SK-N-SH treated with all-trans-retinoic acid at 6 μM for 48 hours (cell line): Measurements from ENCODE around the gene ASCL5.

ENCODE experiments used
- SNAI2 ChIP-seq: fragments of 250-450 bp; sonication (Bioruptor Pico); IDR thresholded peaks from 2 replicates; pipeline ENCODE4 v1.5.0; 2020; ENCODE audit warnings: mild to moderate bottlenecking, moderate library complexity
- ZNF8 ChIP-seq: fragments of 450-650 bp; formaldehyde crosslinking; IDR thresholded peaks from 2 replicates; pipeline ENCODE4 v1.5.0; 2020; ENCODE audit warnings: mild to moderate bottlenecking, moderate library complexity

DNA sequence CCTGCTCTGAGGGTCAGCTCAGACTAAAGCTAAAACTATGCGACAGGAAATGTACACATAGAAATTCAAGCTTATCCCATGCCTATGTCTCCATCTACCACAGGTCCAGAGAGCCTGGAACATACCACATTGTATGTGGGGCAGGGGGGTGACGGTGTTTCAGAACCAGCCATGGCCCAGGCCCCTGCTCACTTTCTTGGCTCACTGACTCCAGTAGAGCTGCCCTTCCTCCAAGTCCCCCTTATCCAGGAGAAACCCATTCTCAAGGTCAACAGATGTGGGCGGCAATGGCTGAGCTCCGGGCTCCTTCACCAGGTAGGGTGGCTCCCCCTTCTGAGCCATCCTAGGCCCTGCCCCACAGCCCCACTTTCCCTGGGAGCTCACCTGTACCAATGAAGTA lies 35.7 kb downstream of the ASCL5 start:
- TF ChIP-seq ZNF8 (CRISPR knock-in tag): no peak
- no peak for TF ChIP-seq SNAI2 (CRISPR knock-in tag)
